Keratinocyte (primary cell): ENCODE measurements around the gene HOXA11. TPM values are rescaled to one million over a fixed set of nuclear protein-coding genes. Genes with fewer than 3 reads are reported as not detected.

Experiments used
- DNase-seq: peaks from one replicate; pipeline ENCODE4 v3.0.0-alpha.2; 2011; ENCODE audit warnings: low read depth, missing footprints, low spot score
- FAIRE-seq: peaks from 2 replicates; lab custom pipeline; 2011; peaks lifted over from hg19 to GRCh38; lab: Jason Lieb, UNC
- H2AFZ ChIP-seq: 2 replicates; pipeline ENCODE4 v1.6.0; 2012; ENCODE audit warnings: low read length, control low read depth, inconsistent platforms; ENCODE audit not compliant: control insufficient read depth
- H3K27ac ChIP-seq: 2 replicates; pipeline ENCODE4 v1.5.1; 2011; ENCODE audit warnings: low read length; ENCODE audit not compliant: control insufficient read depth, insufficient read depth
- H3K27me3 ChIP-seq: 3 replicates; pipeline ENCODE4 v1.6.0; 2011; ENCODE audit warnings: low read length; ENCODE audit not compliant: control insufficient read depth, insufficient read depth; ENCODE audit errors: extremely low read depth
- H3K36me3 ChIP-seq, 2 experiments: 2 replicates in 1 of 2; 3 replicates in 1 of 2; pipeline ENCODE4 v1.5.1; 2011; ENCODE audit warnings: low read length in 2 of 2, mild to moderate bottlenecking in 1 of 2; ENCODE audit not compliant: control insufficient read depth in 2 of 2, insufficient read depth in 2 of 2; ENCODE audit errors: extremely low read depth in 1 of 2
- H3K4me1 ChIP-seq: 3 replicates; pipeline ENCODE4 v1.5.1; 2011; ENCODE audit warnings: low read length; ENCODE audit not compliant: control insufficient read depth, insufficient read depth; ENCODE audit errors: extremely low read depth
- H3K4me2 ChIP-seq: 3 replicates; pipeline ENCODE4 v1.6.0; 2011; ENCODE audit warnings: low read depth, low read length; ENCODE audit not compliant: control insufficient read depth, insufficient read depth; ENCODE audit errors: extremely low read depth
- H3K4me3 ChIP-seq, 3 experiments: fragments of 200-600 bp in 1 of 3; sonication (generic) in 1 of 3; 2 replicates in 2 of 3; 3 replicates in 1 of 3; pipeline ENCODE4 v1.5.1; 2011 to 2016; ENCODE audit warnings: low read length in 3 of 3, mild to moderate bottlenecking in 3 of 3, control low read depth in 2 of 3, inconsistent platforms in 1 of 3, low read depth in 1 of 3, mixed read lengths in 1 of 3, mixed run types in 1 of 3, moderate library complexity in 1 of 3; ENCODE audit not compliant: control insufficient read depth in 2 of 3, insufficient read depth in 2 of 3; ENCODE audit errors: extremely low read depth in 1 of 3
- H3K79me2 ChIP-seq: 2 replicates; pipeline ENCODE4 v1.6.0; 2012; ENCODE audit warnings: low read length; ENCODE audit not compliant: control insufficient read depth, insufficient read depth
- H3K9ac ChIP-seq: 3 replicates; pipeline ENCODE4 v1.6.0; 2011; ENCODE audit warnings: low read length; ENCODE audit not compliant: control insufficient read depth, insufficient read depth; ENCODE audit errors: extremely low read depth
- H3K9me1 ChIP-seq: 3 replicates; pipeline ENCODE4 v1.6.0; 2011; ENCODE audit warnings: low read length; ENCODE audit not compliant: control insufficient read depth, insufficient read depth; ENCODE audit errors: extremely low read depth
- H3K9me3 ChIP-seq: 2 replicates; pipeline ENCODE4 v1.5.1; 2012; ENCODE audit warnings: low read depth, low read length; ENCODE audit not compliant: control insufficient read depth
- H4K20me1 ChIP-seq: 3 replicates; pipeline ENCODE4 v1.6.0; 2011; ENCODE audit warnings: low read length; ENCODE audit not compliant: control insufficient read depth, insufficient read depth; ENCODE audit errors: extremely low read depth
- CTCF ChIP-seq, 3 experiments: IDR thresholded peaks in 1 of 3; conservative IDR thresholded peaks in 1 of 3; optimal IDR thresholded peaks in 1 of 3; 2 replicates in 2 of 3; 3 replicates in 1 of 3; pipeline versions ENCODE3 to v1.5.1; 2011; ENCODE audit warnings: low read length in 3 of 3, mild to moderate bottlenecking in 3 of 3, moderate library complexity in 2 of 3, control low read depth in 1 of 3, inconsistent platforms in 1 of 3; ENCODE audit not compliant: insufficient read depth in 2 of 3; ENCODE audit errors: extremely low read depth in 1 of 3
- EZH2 ChIP-seq: IDR thresholded peaks from one replicate; pipeline ENCODE4 v1.6.1; 2012; ENCODE audit warnings: inconsistent platforms, mild to moderate bottlenecking, low read length, moderate library complexity
- dilution Hi-C: fragments of 300-500 bp; cut with MboI; formaldehyde crosslinking; loops from one replicate; pipeline ENCODE4 v1.7.0; 2020; ENCODE audit warnings: low sequenced_read_pairs; ENCODE audit not compliant: extremely low pct_ligation_motif_present
- polyA plus RNA-seq, 5 experiments: library from polyadenylated mRNA; depleted of rRNA in 3 of 5; stranded (reverse) in 3 of 5; stranded (forward) in 1 of 5; unstranded in 1 of 5; fragments of >200 nt; gene quantifications; 1 replicate in 1 of 5; 2 replicates in 3 of 5; 3 replicates in 1 of 5; pipeline versions ENCODE4 v1.2.1 to v1.2.3, GENCODE V29; 2011 to 2012; ENCODE audit warnings: missing spikeins in 2 of 5, low read depth in 1 of 5, low replicate concordance in 1 of 5

Gene HOXA11
- polyA plus RNA-seq, 1 donor (not counting 4 experiments of a cell fraction or from before 2014, with no cell fraction given) = 0.07 TPM

- Histone ChIP-seq H3K9me3 (no peaks in the 10 kb centered on the region), H2AFZ (no peak overlapping the region), H3K4me3 (no peak overlapping the region), H3K36me3 (no peaks in the 10 kb centered on the region), H3K27me3 (peaks cover 94% of the 10 kb centered on the region), H3K4me1 (peaks cover 6% of the 10 kb centered on the region), H3K4me2 (no peak overlapping the region), H3K79me2 (no peaks in the 10 kb centered on the region), H4K20me1 (no peaks in the 10 kb centered on the region), H3K9ac (no peak overlapping the region), H3K27ac (no peak overlapping the region), H3K9me1 (no peaks in the 10 kb centered on the region)
- no peak for FAIRE-seq
- no peak for DNase-seq
- dilution Hi-C loops = no loop called here
- no peak for TF ChIP-seq CTCF (optimal IDR thresholded peaks at IDR 0.05 in 1 of 3, IDR thresholded peaks at IDR 0.05 in 1 of 3, conservative IDR thresholded peaks at IDR 0.05 in 1 of 3; ENCODE audit: extremely low read depth in 1 of 3, insufficient read depth in 2 of 3, low read length in 3 of 3)
- TF ChIP-seq EZH2 = no peak
Measured at GRCh38 chr7:27191161-27191731, 6.2 kb upstream of the HOXA11 start.

GRCh38 chr7:27189997-27190748, 5.1 kb upstream of the HOXA11 start:
- DNase-seq = no peak
- no peaks in the 10 kb centered on the region for H3K79me2 ChIP-seq

More at GRCh38 chr7:27189997-27190748, 5.1 kb upstream of the HOXA11 start:
- no peak overlapping the region for H3K27ac ChIP-seq
- peaks cover 6% of the 10 kb centered on the region for H3K4me1 ChIP-seq
- H4K20me1 ChIP-seq = no peaks in the 10 kb centered on the region
- H3K9me3 ChIP-seq = no peaks in the 10 kb centered on the region
- no peak for TF ChIP-seq CTCF (optimal IDR thresholded peaks at IDR 0.05 in 1 of 3, IDR thresholded peaks at IDR 0.05 in 1 of 3, conservative IDR thresholded peaks at IDR 0.05 in 1 of 3; ENCODE audit: extremely low read depth in 1 of 3, insufficient read depth in 2 of 3, low read length in 3 of 3)
- peak; percentile 19 for TF ChIP-seq EZH2
- no peak overlapping the region for H2AFZ ChIP-seq
- peaks cover 96% of the 10 kb centered on the region for H3K27me3 ChIP-seq
- dilution Hi-C loops = no loop called here
- H3K4me3 ChIP-seq = no peak overlapping the region
- no peak overlapping the region for H3K4me2 ChIP-seq
- H3K9ac ChIP-seq = no peak overlapping the region
- no peaks in the 10 kb centered on the region for H3K9me1 ChIP-seq
- no peak for FAIRE-seq
- H3K36me3 ChIP-seq = no peaks in the 10 kb centered on the region
